Stomach (tissue), 9 donors: ENCODE measurements around the gene FRMPD3. TPM values are rescaled to one million over a fixed set of nuclear protein-coding genes. Genes with fewer than 3 reads are reported as not detected.

Experiments used
- DNase-seq, 2 donors: peaks; one replicate each; pipeline versions ENCODE4 v3.0.0 to v3.0.0-alpha.2; 2013 to 2019
- H3K27ac ChIP-seq, 5 donors: fragments of 200-600 bp in 4 of 5; sonication (generic) in 4 of 5; one replicate each; pipeline ENCODE4 v1.5.1; 2013 to 2019; ENCODE audit warnings: mild to moderate bottlenecking in 1 of 5, moderate library complexity in 1 of 5
- H3K27me3 ChIP-seq, 3 donors: fragments of 200-600 bp; sonication (generic); one replicate each; pipeline ENCODE4 v1.5.1; 2017 to 2019; ENCODE audit warnings: mixed run types in 1 of 3
- H3K36me3 ChIP-seq, 4 donors: fragments of 200-600 bp; sonication (generic); 1 replicate in 3 of 4; 2 replicates in 1 of 4; pipeline ENCODE4 v1.5.1; 2016 to 2019
- H3K4me1 ChIP-seq, 4 donors: fragments of 200-600 bp; sonication (generic); one replicate each; pipeline ENCODE4 v1.5.1; 2016 to 2019
- H3K4me3 ChIP-seq, 4 donors: fragments of 200-600 bp; sonication (generic) in 3 of 4; one replicate each; pipeline ENCODE4 v1.5.1; 2016 to 2019; ENCODE audit warnings: mild to moderate bottlenecking in 1 of 4
- H3K9me3 ChIP-seq, 4 donors: fragments of 200-600 bp; sonication (generic); one replicate each; pipeline ENCODE4 v1.5.1; 2016 to 2019
- CTCF ChIP-seq, 7 experiments: fragments of 450-650 bp in 4 of 7; fragments of 200-600 bp in 3 of 7; sonication (generic) in 3 of 7; IDR thresholded peaks; one replicate each; pipeline ENCODE4 v1.5.1; 2016 to 2019; ENCODE audit warnings: antibody characterized with exemption in 7 of 7, control low read depth in 2 of 7, mild to moderate bottlenecking in 1 of 7
- WGBS, 5 donors: extraction: QIAGEN DNeasy Blood & Tissue Kit in 3 of 5; methylation state at CpG; one replicate each; pipeline versions ENCODE4 v1.1.5 to v1.1.7; 2013 to 2018; 5-methylcytosine and 5-hydroxymethylcytosine counted together
- intact Hi-C: fragments of 100-400 bp; cut with DNase I; formaldehyde crosslinking; loops from one replicate; pipeline ENCODE4 v1.15.1; 2023; ENCODE audit warnings: low total_unique reads
- polyA plus RNA-seq, 3 donors: library from polyadenylated mRNA; stranded (reverse); fragments of 200-250 nt; gene quantifications; one replicate each; pipeline ENCODE4 v1.2.3, GENCODE V29; 2013
- total RNA-seq, 5 donors: library from RNA; depleted of rRNA; stranded (reverse); fragments of >200 nt; gene quantifications; one replicate each; pipeline versions ENCODE4 v1.1.0 to v1.2.3, GENCODE V29; 2014 to 2016
- donor health status: healthy with polysubstance abuse.
- donor health status: Bipolar disorder and iron deficiency.
- donor health status: healthy.

Gene FRMPD3
- total and polyA plus RNA-seq, 8 donors = 0.05 to 0.73 (median 0.06) TPM; not detected in 5

- no peak overlapping the region for H3K4me3 ChIP-seq
- H3K27ac ChIP-seq = no peak overlapping the region
- H3K4me1 ChIP-seq = no peaks in the 10 kb centered on the region
- intact Hi-C loops = no loop called here
- no peak for DNase-seq
- peaks cover 0 to 18% (median 0%) of the 10 kb centered on the region in 3 donors for H3K27me3 ChIP-seq
- H3K36me3 ChIP-seq = no peaks in the 10 kb centered on the region
- TF ChIP-seq CTCF (IDR thresholded peaks at IDR 0.05) = no peak
- 65 to 100% (median 71%) methylated on average over 2 to 3 of the region's 3 CpGs for WGBS, 5 donors
- H3K9me3 ChIP-seq = no peaks in the 10 kb centered on the region
These were observed 47.3 kb downstream of the FRMPD3 start for GRCh38 chrX:107496786-107497185.

Other genes with a start within 250 kb of the FRMPD3 start
- 1 to 10 TPM in 1 of 5 donors, under 1 TPM in 1, not detected in 3; 0.87 to 1.7 TPM for gene NUP62CL, start 243.2 kb upstream of the FRMPD3 start, total RNA-seq
- gene NUP62CL, start 243.2 kb upstream of the FRMPD3 start, polyA plus RNA-seq = 1 to 10 TPM in 1 of 3 donors, under 1 TPM in 2; 0.31 to 1.1 (median 0.46) TPM
- 1 to 10 TPM in 1 of 5 donors, not detected in 4; 1.3 TPM for gene DNAAF6, start 243.0 kb upstream of the FRMPD3 start, total RNA-seq
- gene DNAAF6, start 243.0 kb upstream of the FRMPD3 start, polyA plus RNA-seq = not detected
- 10 to 100 TPM in 4 of 5 donors, 1 to 10 TPM in 1; 1.2 to 46.4 (median 20.4) TPM for gene PRPS1, start 178.9 kb downstream of the FRMPD3 start, total RNA-seq
- 10 to 100 TPM; 10.3 to 19.9 (median 18.6) TPM for gene PRPS1, start 178.9 kb downstream of the FRMPD3 start, polyA plus RNA-seq